Measurements from ENCODE around the gene ZNF8.
A peak's percentile ranks its signal among the peaks of the same experiment; 100 is the strongest.

ZNF8 gene

DNA sequence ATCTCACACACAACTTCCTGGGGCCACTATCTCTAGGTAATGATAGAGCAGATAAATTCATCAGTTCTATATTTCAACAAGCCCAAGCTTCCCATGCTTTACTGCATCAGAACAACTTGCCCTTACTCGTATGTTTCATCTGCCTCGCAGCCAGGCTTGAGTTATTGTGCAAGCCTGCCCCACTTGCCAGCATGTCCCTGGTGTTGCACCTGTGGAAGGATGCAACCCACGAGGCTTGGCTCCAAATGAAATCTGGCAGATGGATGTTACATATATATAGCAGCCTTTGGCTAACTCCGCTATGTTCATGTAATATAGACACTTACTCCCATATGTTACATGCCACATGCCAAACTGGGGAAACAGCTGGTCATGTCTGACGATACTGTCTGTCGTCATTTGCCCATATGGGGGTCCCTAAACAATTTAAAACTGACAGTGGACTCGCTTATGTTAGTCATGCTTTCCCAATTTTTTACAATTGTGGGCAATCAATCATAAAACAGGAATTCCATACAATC, 32.6 kb downstream of the ZNF8 start:
- Histone ChIP-seq H3K4me1 (peaks cover 9% of the 10 kb centered on the region), H3K36me3 (peaks cover 99% of the 10 kb centered on the region), H3K9ac (no peak overlapping the region), H3K4me3 (no peak overlapping the region), H3K27me3 (no peaks in the 10 kb centered on the region), H3K9me3 (no peaks in the 10 kb centered on the region), H3K27ac (no peak overlapping the region), H3K4me2 (no peak overlapping the region), H4K20me1 (peaks cover 86% of the 10 kb centered on the region)
- no peak for TF ChIP-seq Cebpa-rat (IDR thresholded peaks at IDR 0.05)

DNA sequence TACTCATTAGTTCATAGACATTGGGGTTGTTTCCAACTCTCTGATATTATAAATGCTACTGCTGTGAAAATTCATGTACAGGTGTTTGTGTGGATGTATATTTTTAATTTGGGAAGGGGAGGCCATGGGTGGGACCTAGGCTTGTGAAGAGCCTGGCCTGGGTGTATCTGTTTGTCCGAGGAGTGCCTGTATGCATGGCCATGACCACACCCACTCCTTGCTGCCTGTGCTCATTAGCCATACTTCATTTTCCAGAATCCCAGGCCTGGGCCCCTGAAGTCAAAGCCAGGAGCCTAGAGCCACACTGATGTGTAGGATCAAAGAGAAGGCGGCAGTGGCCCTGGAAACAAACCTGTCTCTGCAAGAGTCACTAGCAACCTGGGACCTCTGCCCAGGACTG, 36.8 kb downstream of the ZNF8 start:
- Histone ChIP-seq H3K9ac (no peak overlapping the region), H3K4me2 (no peak overlapping the region), H3K9me3 (no peaks in the 10 kb centered on the region), H3K4me1 (no peaks in the 10 kb centered on the region), H4K20me1 (peaks cover 94% of the 10 kb centered on the region), H3K27me3 (no peaks in the 10 kb centered on the region), H3K4me3 (no peak overlapping the region), H3K27ac (no peak overlapping the region), H3K36me3 (peaks cover 80% of the 10 kb centered on the region)
- no peak for TF ChIP-seq Cebpa-rat (IDR thresholded peaks at IDR 0.05)

DNA sequence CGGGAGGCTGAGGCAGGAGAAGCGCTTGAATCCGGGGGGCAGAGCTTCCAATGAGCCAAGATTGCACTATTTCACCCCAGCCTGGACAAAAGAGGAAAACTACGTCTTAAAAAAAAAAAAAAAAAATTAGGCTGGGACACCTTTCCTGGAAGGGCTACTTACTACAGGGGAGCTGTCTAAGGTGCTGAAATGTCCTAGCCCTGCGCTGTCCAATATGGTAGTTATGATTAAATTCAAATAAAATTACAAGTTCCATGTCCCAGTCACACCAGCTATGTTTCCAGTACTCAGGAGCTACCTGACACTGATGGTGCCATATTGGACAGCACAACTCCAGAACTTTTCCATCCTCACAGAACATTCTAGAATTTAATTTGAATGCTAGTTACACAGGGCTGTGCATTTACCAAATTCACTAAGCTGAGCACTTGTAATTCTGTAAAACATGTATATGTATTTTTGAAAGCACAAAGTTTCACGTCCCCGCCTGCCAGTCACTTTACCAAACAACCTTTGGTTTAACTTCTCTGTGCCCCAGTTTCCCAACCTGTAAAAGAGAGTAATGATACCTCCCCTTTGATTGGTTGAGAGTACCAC, 38.8 kb downstream of the ZNF8 start:
- Histone ChIP-seq H3K27me3 (no peaks in the 10 kb centered on the region), H3K4me2 (no peak overlapping the region), H3K36me3 (peaks cover 68% of the 10 kb centered on the region), H4K20me1 (peaks cover 89% of the 10 kb centered on the region), H3K27ac (no peak overlapping the region), H3K4me3 (no peak overlapping the region), H3K9ac (no peak overlapping the region), H3K9me3 (no peaks in the 10 kb centered on the region), H3K4me1 (no peaks in the 10 kb centered on the region)
- no peak for TF ChIP-seq Cebpa-rat (IDR thresholded peaks at IDR 0.05)

DNA sequence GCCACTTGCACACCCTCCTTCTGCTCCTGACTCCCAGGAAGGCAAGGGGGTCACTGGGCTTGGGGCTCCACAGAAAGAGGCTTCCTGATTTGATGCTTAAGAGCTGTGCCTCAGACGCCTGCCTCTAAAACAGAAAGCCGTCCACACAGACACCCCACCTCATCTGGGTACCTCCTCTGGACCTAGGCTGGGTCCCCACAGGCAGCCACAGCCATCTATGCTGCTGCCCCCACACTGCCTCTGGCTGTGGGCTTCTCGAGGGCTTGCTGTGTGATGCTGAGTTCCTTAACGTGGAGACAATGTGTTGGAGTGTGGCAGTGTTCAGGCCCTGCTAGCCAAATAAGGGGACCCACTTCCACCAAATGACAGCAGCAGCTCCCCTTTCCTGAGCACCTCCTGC, 39.5 kb downstream of the ZNF8 start:
- H3K9ac ChIP-seq: no peak overlapping the region
- no peaks in the 10 kb centered on the region for H3K4me1 ChIP-seq
- H3K4me3 ChIP-seq: no peak overlapping the region
- H3K4me2 ChIP-seq: no peak overlapping the region
- H3K36me3 ChIP-seq: peaks cover 68% of the 10 kb centered on the region
- no peaks in the 10 kb centered on the region for H3K9me3 ChIP-seq
- no peaks in the 10 kb centered on the region for H3K27me3 ChIP-seq
- H4K20me1 ChIP-seq: peaks cover 89% of the 10 kb centered on the region
- no peak overlapping the region for H3K27ac ChIP-seq
- TF ChIP-seq Cebpa-rat (IDR thresholded peaks at IDR 0.05): no peak

DNA sequence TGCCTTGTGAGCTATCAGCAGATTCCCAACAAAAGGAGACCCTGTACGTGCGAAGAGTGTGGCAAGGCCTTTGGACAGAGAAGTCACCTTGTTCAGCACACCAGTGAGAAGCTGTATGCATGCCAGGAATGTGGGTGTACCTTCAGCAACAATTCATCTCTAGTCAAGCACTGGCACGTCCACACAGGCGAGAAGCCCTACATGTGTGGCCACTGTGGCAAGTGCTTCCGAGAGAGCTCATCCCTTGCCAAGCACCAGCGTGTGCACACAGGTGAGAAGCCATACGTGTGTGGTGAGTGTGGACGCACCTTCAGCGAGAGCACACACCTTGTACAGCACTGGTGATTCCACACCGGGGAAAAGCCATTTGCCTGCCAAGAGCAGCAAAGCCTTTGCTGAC, 40.5 kb downstream of the ZNF8 start:
- no peaks in the 10 kb centered on the region for H3K27me3 ChIP-seq
- peaks cover 60% of the 10 kb centered on the region for H3K36me3 ChIP-seq

DNA sequence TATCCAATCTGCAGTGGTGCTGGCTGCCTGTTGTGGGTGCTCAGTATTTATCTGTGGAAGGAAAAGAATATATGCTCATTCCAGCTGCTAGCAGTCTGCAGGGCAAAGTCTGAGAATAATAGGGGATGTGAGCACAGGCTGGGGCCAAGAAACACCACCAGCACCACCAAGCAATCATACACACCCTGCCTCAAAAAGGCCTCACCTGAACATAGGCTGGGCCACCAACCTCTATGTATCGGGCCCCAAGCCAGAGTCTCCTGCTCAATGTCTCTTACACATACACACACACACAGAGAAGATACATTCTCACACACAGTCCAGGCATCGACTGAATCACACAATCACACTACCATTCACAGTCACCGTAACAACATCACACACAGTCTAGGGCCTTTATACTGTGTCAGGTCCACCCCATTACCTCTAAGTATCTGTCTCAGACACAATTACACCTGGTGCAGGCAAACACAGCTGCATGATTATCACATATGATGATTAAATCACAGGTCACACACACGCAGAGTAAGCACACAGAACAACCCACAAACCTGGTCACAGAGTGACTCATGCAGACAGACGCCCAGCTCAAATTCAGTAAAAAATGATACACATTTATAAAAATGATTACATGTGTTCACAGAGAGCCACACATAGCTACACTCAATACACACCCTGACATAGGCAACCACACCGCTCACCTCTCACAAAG, 46.7 kb downstream of the ZNF8 start:
- Histone ChIP-seq H3K27me3 (no peaks in the 10 kb centered on the region), H4K20me1 (peaks cover 36% of the 10 kb centered on the region), H3K27ac (peak overlapping the region; percentile 75; the same call in 1 of the 2 replicates), H3K36me3 (peaks cover 20% of the 10 kb centered on the region), H3K4me3 (peak overlapping the region; percentile 92), H3K9me3 (no peaks in the 10 kb centered on the region), H3K4me1 (peaks cover 38% of the 10 kb centered on the region), H3K9ac (peak overlapping the region; percentile 82), H3K4me2 (peak overlapping the region; percentile 95)
- no peak for TF ChIP-seq Cebpa-rat (IDR thresholded peaks at IDR 0.05)

More for the DNA sequence above, 40.5 kb downstream of the ZNF8 start:
- no peak overlapping the region for H3K4me3 ChIP-seq
- no peaks in the 10 kb centered on the region for H3K4me1 ChIP-seq
- H3K27ac ChIP-seq: no peak overlapping the region
- no peak overlapping the region for H3K4me2 ChIP-seq
- TF ChIP-seq Cebpa-rat (IDR thresholded peaks at IDR 0.05): no peak
- no peak overlapping the region for H3K9ac ChIP-seq
- no peaks in the 10 kb centered on the region for H3K9me3 ChIP-seq
- peaks cover 87% of the 10 kb centered on the region for H4K20me1 ChIP-seq

DNA sequence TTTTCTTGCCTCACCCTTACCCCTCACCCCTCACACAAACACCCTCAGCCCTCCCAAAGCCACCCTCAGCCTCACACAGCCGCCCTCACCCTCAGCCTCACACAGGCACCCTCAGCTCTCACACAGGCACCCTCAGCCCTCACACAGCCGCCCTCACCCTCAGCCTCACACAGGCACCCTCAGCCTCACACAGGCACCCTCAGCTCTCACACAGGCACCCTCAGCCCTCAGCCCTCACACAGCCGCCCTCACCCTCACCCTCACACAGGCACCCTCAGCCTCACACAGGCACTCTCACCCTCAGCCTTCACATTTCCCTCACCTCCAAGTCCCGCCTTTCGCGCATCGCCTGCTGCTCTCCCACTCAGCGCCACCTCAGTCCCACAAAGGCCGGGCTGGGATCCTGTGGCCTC, 47.8 kb downstream of the ZNF8 start:
- Histone ChIP-seq H3K36me3 (peaks cover 20% of the 10 kb centered on the region), H3K27me3 (no peaks in the 10 kb centered on the region), H3K4me3 (peak overlapping the region; percentile 92), H3K27ac (peak overlapping the region; percentile 75), H4K20me1 (peaks cover 30% of the 10 kb centered on the region), H3K9me3 (no peaks in the 10 kb centered on the region), H3K4me2 (peak overlapping the region; percentile 95), H3K4me1 (peaks cover 38% of the 10 kb centered on the region), H3K9ac (peak overlapping the region; percentile 82)
- no peak for TF ChIP-seq Cebpa-rat (IDR thresholded peaks at IDR 0.05)

DNA sequence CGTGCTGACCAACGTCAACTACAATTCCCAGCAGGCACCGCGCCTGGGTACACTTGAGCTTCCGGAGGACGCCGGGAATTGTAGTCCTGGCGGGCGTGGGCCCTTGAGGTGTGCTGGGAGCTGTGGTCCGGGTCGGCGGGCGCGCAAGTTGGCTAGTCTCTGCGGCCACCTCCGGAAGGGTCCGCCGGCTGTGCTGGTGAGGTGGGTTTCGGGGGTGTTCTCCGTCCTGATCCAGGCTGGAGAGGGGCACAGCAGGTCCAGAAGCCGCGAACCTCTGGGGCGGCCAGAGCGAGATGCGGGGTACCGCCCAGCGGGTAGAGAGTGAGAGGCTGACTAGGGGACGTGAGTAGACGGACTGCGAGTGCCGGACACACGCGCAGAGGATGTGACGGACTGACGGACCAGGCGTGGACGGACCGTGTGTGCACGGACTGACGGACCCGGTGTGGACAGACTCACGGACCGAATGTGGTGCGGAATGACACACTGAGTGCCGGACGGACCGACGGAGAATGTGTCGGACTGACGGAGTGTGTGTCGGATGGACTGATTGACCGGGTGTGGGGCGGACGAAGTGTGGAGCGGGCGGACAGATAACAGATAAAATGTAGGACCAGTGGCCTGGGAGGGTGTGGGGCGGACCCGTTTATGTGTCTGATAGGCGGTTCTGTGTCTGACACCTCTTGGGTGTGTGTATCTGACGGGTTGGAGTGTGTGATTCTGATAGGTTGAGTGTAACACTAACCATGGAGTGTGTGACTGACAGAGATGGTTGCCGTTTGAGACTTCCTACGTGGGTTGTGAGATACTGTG, 48.4 kb downstream of the ZNF8 start, which contains the start of gene ZSCAN22:
Gene ZSCAN22 (plus strand): TSS at position 81 of the 813 bp plus-strand sequence. CDS start 7,809 bp downstream, outside the sequence.
- H3K9me3 ChIP-seq: no peaks in the 10 kb centered on the region
- peak within 1 kb of the TSS; percentile 95 for H3K4me2 ChIP-seq
- peak within 1 kb of the TSS; percentile 82 for H3K9ac ChIP-seq
- peak within 1 kb of the TSS; percentile 92 for H3K4me3 ChIP-seq
- TF ChIP-seq Cebpa-rat (IDR thresholded peaks at IDR 0.05): no peak
- H3K27ac ChIP-seq: peak within 1 kb of the TSS; percentile 75
- H3K36me3 ChIP-seq: peaks cover 15% of the 10 kb centered on the region
- no peaks in the 10 kb centered on the region for H3K27me3 ChIP-seq
- H4K20me1 ChIP-seq: peaks cover 24% of the 10 kb centered on the region
- peaks cover 38% of the 10 kb centered on the region for H3K4me1 ChIP-seq

DNA sequence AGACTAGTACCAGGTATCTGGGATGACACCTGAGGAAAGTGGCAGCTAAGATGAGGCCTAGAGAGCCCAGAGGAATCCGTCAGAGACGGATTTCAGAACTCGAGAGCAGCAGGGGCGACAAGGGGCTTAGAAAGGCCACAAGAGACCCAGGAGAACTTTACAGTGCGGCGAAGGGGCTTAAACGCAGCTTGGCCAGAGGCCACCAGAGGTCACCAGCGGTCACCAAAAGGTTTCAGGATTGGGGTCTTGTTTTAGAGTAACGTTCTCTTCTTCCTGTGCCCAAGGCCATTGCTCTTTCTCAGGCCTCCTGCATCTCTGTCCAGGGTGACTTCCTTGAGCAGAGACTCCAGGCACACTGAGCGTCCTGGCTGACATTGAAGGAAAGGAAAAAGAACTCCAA, 50.2 kb downstream of the ZNF8 start:
- Histone ChIP-seq H3K9me3 (no peaks in the 10 kb centered on the region), H3K4me1 (peaks cover 38% of the 10 kb centered on the region), H3K27ac (no peak overlapping the region), H3K4me3 (no peak overlapping the region), H4K20me1 (peaks cover 11% of the 10 kb centered on the region; the same call in 1 of the 2 replicates), H3K27me3 (no peaks in the 10 kb centered on the region), H3K4me2 (peak overlapping the region; percentile 95), H3K36me3 (0 out of 2 replicates have a peak, but pooled peaks cover 4% of the 10 kb centered on the region), H3K9ac (peak overlapping the region; percentile 48; the same call in 1 of the 2 replicates)
- no peak for TF ChIP-seq Cebpa-rat (IDR thresholded peaks at IDR 0.05)

All from BLaER1 (cell line).